Gastrocnemius medialis (tissue), 4 donors: ENCODE results near the gene NLRP12. TPM values are rescaled to one million over a fixed set of nuclear protein-coding genes. Genes with fewer than 3 reads are reported as not detected.

ENCODE experiments used
- ATAC-seq, 2 donors: fragments of 150-250 bp; one replicate each; pipeline ENCODE4 v1.9.1; 2016
- DNase-seq, 2 donors: peaks; one replicate each; pipeline ENCODE4 v3.0.0-alpha.2; 2019
- H3K27ac ChIP-seq, 4 donors: fragments of 200-600 bp; sonication (generic); 1 replicate in 1 of 4; 2 replicates in 3 of 4; pipeline ENCODE4 v1.5.1; 2016 to 2018; ENCODE audit warnings: mild to moderate bottlenecking in 2 of 4, moderate library complexity in 1 of 4
- H3K27me3 ChIP-seq, 3 donors: fragments of 200-600 bp; sonication (generic) in 2 of 3; 1 replicate in 1 of 3; 2 replicates in 2 of 3; pipeline versions ENCODE4 v1.5.1 to v1.6.0; 2016 to 2019; ENCODE audit warnings: mild to moderate bottlenecking in 1 of 3, moderate library complexity in 1 of 3
- H3K36me3 ChIP-seq, 2 donors: fragments of 200-600 bp; sonication (generic) in 1 of 2; one replicate each; pipeline ENCODE4 v1.5.1; 2017 to 2018
- H3K4me1 ChIP-seq, 2 donors: fragments of 200-600 bp; sonication (generic) in 1 of 2; one replicate each; pipeline ENCODE4 v1.5.1; 2016 to 2017; ENCODE audit warnings: mild to moderate bottlenecking in 2 of 2
- H3K4me3 ChIP-seq, 4 donors: fragments of 200-600 bp; sonication (generic) in 3 of 4; 1 replicate in 1 of 4; 2 replicates in 3 of 4; pipeline ENCODE4 v1.5.1; 2016 to 2019; ENCODE audit warnings: mild to moderate bottlenecking in 2 of 4
- H3K9me3 ChIP-seq, 3 donors: fragments of 200-600 bp; sonication (generic) in 2 of 3; 1 replicate in 1 of 3; 2 replicates in 2 of 3; pipeline ENCODE4 v1.5.1; 2016 to 2019
- CTCF ChIP-seq, 5 experiments: fragments of 450-650 bp in 3 of 5; fragments of 200-600 bp in 2 of 5; sonication (generic) in 2 of 5; IDR thresholded peaks in 4 of 5; conservative IDR thresholded peaks in 1 of 5; 1 replicate in 4 of 5; 2 replicates in 1 of 5; pipeline ENCODE4 v1.5.1; 2016 to 2019; ENCODE audit warnings: antibody characterized with exemption in 5 of 5, mild to moderate bottlenecking in 3 of 5, moderate library complexity in 3 of 5
- POLR2A ChIP-seq, 2 donors: fragments of 450-650 bp; IDR thresholded peaks; one replicate each; pipeline ENCODE4 v1.6.1; 2017; ENCODE audit warnings: antibody characterized with exemption in 2 of 2, mild to moderate bottlenecking in 2 of 2, moderate library complexity in 2 of 2
- in situ Hi-C, 4 donors: fragments of 200-750 bp; cut with MboI; loops; one replicate each; pipeline versions ENCODE4 v1.15.0 to v1.8.0; 2017; ENCODE audit warnings: low sequenced_read_pairs in 4 of 4
- intact Hi-C: fragments of 100-400 bp; cut with DNase I; formaldehyde crosslinking; loops from one replicate; pipeline ENCODE4 v1.15.1; 2023; ENCODE audit warnings: low total_unique reads
- total RNA-seq, 4 donors: library from RNA; depleted of rRNA; stranded (reverse); fragments of >200 nt; gene quantifications; one replicate each; pipeline versions ENCODE4 v1.1.0 to v1.2.3, GENCODE V29; 2016

The NLRP12 gene
- total RNA-seq, 4 donors from 2014 or later, result 0.31 to 0.52 (median 0.35) TPM; not detected in 1

GRCh38 chr19:53789708-53790678, 34.1 kb downstream of the NLRP12 start:
- TF ChIP-seq CTCF (IDR thresholded peaks at IDR 0.05 in 4 of 5, conservative IDR thresholded peaks at IDR 0.05 in 1 of 5), result no peak
- TF ChIP-seq POLR2A (IDR thresholded peaks at IDR 0.05), result no peak
- intact Hi-C loops (loop anchor here (5.0 kb wide), 1 partner anchor 232 kb away; no protein-coding TSS in a partner anchor), in situ Hi-C loops (loop anchor here in 1 of 4 donors (10.0 kb wide), 1 partner anchor 235 kb away; no protein-coding TSS in a partner anchor)
- no peak overlapping the region for H3K27ac ChIP-seq
- H3K4me1 ChIP-seq, result no peaks in the 10 kb centered on the region
- H3K36me3 ChIP-seq, result no peaks in the 10 kb centered on the region
- H3K9me3 ChIP-seq, result no peaks in the 10 kb centered on the region
- H3K4me3 ChIP-seq, result no peak overlapping the region
- ATAC-seq, result no peak
- H3K27me3 ChIP-seq, result no peaks in the 10 kb centered on the region
- DNase-seq, result no peak

GRCh38 chr19:53787266-53787665, 36.8 kb downstream of the NLRP12 start:
- in situ Hi-C loops (no loop called here), intact Hi-C loops (no loop called here)
- no peak overlapping the region for H3K4me3 ChIP-seq
- H3K36me3 ChIP-seq, result no peaks in the 10 kb centered on the region
- ATAC-seq (no peak), DNase-seq (no peak)
- no peaks in the 10 kb centered on the region for H3K9me3 ChIP-seq
- TF ChIP-seq CTCF (IDR thresholded peaks at IDR 0.05 in 4 of 5, conservative IDR thresholded peaks at IDR 0.05 in 1 of 5), result no peak
- TF ChIP-seq POLR2A (IDR thresholded peaks at IDR 0.05), result no peak
- no peaks in the 10 kb centered on the region for H3K4me1 ChIP-seq
- H3K27me3 ChIP-seq, result no peaks in the 10 kb centered on the region
- H3K27ac ChIP-seq, result no peak overlapping the region

- no peak for TF ChIP-seq POLR2A (IDR thresholded peaks at IDR 0.05)
- TF ChIP-seq CTCF (IDR thresholded peaks at IDR 0.05 in 4 of 5, conservative IDR thresholded peaks at IDR 0.05 in 1 of 5), result no peak
- H3K4me3 ChIP-seq, result no peak overlapping the region
- ATAC-seq (no peak), DNase-seq (no peak)
- no peaks in the 10 kb centered on the region for H3K36me3 ChIP-seq
- H3K27ac ChIP-seq, result no peak overlapping the region
- no peaks in the 10 kb centered on the region for H3K9me3 ChIP-seq
- H3K4me1 ChIP-seq, result no peaks in the 10 kb centered on the region
- in situ Hi-C loops, result no loop called here
- intact Hi-C loops, result no loop called here
- no peaks in the 10 kb centered on the region for H3K27me3 ChIP-seq
Observed at GRCh38 chr19:53786744-53787143, 37.4 kb downstream of the NLRP12 start.

GRCh38 chr19:53785196-53785889, 38.8 kb downstream of the NLRP12 start:
- H3K4me1 ChIP-seq, result no peaks in the 10 kb centered on the region
- in situ Hi-C loops, result no loop called here
- DNase-seq (no peak), ATAC-seq (no peak)
- no peak overlapping the region for H3K27ac ChIP-seq
- intact Hi-C loops, result no loop called here
- H3K4me3 ChIP-seq, result no peak overlapping the region
- H3K27me3 ChIP-seq, result no peaks in the 10 kb centered on the region
- H3K36me3 ChIP-seq, result no peaks in the 10 kb centered on the region
- TF ChIP-seq POLR2A (IDR thresholded peaks at IDR 0.05) (no peak), CTCF (IDR thresholded peaks at IDR 0.05 in 4 of 5, conservative IDR thresholded peaks at IDR 0.05 in 1 of 5) (no peak)
- no peaks in the 10 kb centered on the region for H3K9me3 ChIP-seq
